ENCODE results near the gene NOP14.
"Not testable (repeated sequence)": the region's sequence is repeated elsewhere in the genome, so short reads cannot be mapped to it uniquely, and the experiment has no call there.

Gene NOP14

GRCh38 chr4:2945619-2946604 is 17.3 kb downstream of the NOP14 start:
- H3K36me3 ChIP-seq (ENCODE audit: control insufficient read depth, low read depth, low read length): peaks cover 83% of the 10 kb centered on the region
- H3K4me1 ChIP-seq (ENCODE audit: control insufficient read depth, low read depth, low read length); H3K4me3 ChIP-seq (ENCODE audit: low read length); H3K9me3 ChIP-seq (ENCODE audit: control insufficient read depth, low read depth, low read length); H3K27ac ChIP-seq (ENCODE audit: low read length); H3K9ac ChIP-seq (ENCODE audit: low read length); H3K27me3 ChIP-seq (ENCODE audit: control insufficient read depth, insufficient read depth, low read length): not testable (repeated sequence)

- H3K9ac ChIP-seq (ENCODE audit: low read length): no peak overlapping the region
- no peaks in the 10 kb centered on the region for H3K4me1 ChIP-seq (ENCODE audit: control insufficient read depth, low read depth, low read length)
- no peaks in the 10 kb centered on the region for H3K27me3 ChIP-seq (ENCODE audit: control insufficient read depth, insufficient read depth, low read length)
- peaks cover 83% of the 10 kb centered on the region for H3K36me3 ChIP-seq (ENCODE audit: control insufficient read depth, low read depth, low read length)
- H3K27ac ChIP-seq (ENCODE audit: low read length): no peak overlapping the region
- no peaks in the 10 kb centered on the region for H3K9me3 ChIP-seq (ENCODE audit: control insufficient read depth, low read depth, low read length)
- H3K4me3 ChIP-seq (ENCODE audit: low read length): no peak overlapping the region
These were observed 18.4 kb downstream of the NOP14 start for GRCh38 chr4:2944586-2945526.

- Histone ChIP-seq H3K27me3 (ENCODE audit: control insufficient read depth, insufficient read depth, low read length) (no peaks in the 10 kb centered on the region), H3K4me1 (ENCODE audit: control insufficient read depth, low read depth, low read length) (no peaks in the 10 kb centered on the region), H3K36me3 (ENCODE audit: control insufficient read depth, low read depth, low read length) (peaks cover 83% of the 10 kb centered on the region), H3K27ac (ENCODE audit: low read length) (no peak overlapping the region), H3K4me3 (ENCODE audit: low read length) (no peak overlapping the region), H3K9ac (ENCODE audit: low read length) (no peak overlapping the region), H3K9me3 (ENCODE audit: control insufficient read depth, low read depth, low read length) (no peaks in the 10 kb centered on the region)
These were observed 19.1 kb downstream of the NOP14 start for GRCh38 chr4:2944091-2944482.

- H3K4me1 ChIP-seq (ENCODE audit: control insufficient read depth, low read depth, low read length): no peaks in the 10 kb centered on the region
- H3K9ac ChIP-seq (ENCODE audit: low read length): no peak overlapping the region
- peaks cover 85% of the 10 kb centered on the region for H3K36me3 ChIP-seq (ENCODE audit: control insufficient read depth, low read depth, low read length)
- no peaks in the 10 kb centered on the region for H3K27me3 ChIP-seq (ENCODE audit: control insufficient read depth, insufficient read depth, low read length)
- no peak overlapping the region for H3K4me3 ChIP-seq (ENCODE audit: low read length)
- no peak overlapping the region for H3K27ac ChIP-seq (ENCODE audit: low read length)
- no peaks in the 10 kb centered on the region for H3K9me3 ChIP-seq (ENCODE audit: control insufficient read depth, low read depth, low read length)
These were observed 19.7 kb downstream of the NOP14 start for GRCh38 chr4:2943364-2944090.

- Histone ChIP-seq H3K9ac (ENCODE audit: low read length) (no peak overlapping the region), H3K36me3 (ENCODE audit: control insufficient read depth, low read depth, low read length) (peaks cover 88% of the 10 kb centered on the region)
These were observed 20.5 kb downstream of the NOP14 start for GRCh38 chr4:2942532-2943363.

GRCh38 chr4:2942037-2942531 is 21.1 kb downstream of the NOP14 start:
- H3K4me3 ChIP-seq (ENCODE audit: low read length): no peak overlapping the region
- H3K4me1 ChIP-seq (ENCODE audit: control insufficient read depth, low read depth, low read length): no peaks in the 10 kb centered on the region
- no peaks in the 10 kb centered on the region for H3K27me3 ChIP-seq (ENCODE audit: control insufficient read depth, insufficient read depth, low read length)
- H3K9me3 ChIP-seq (ENCODE audit: control insufficient read depth, low read depth, low read length): no peaks in the 10 kb centered on the region
- no peak overlapping the region for H3K9ac ChIP-seq (ENCODE audit: low read length)
- H3K36me3 ChIP-seq (ENCODE audit: control insufficient read depth, low read depth, low read length): peaks cover 88% of the 10 kb centered on the region
- no peak overlapping the region for H3K27ac ChIP-seq (ENCODE audit: low read length)

More at GRCh38 chr4:2942532-2943363, 20.5 kb downstream of the NOP14 start:
- Histone ChIP-seq H3K27ac (ENCODE audit: low read length) (no peak overlapping the region), H3K27me3 (ENCODE audit: control insufficient read depth, insufficient read depth, low read length) (no peaks in the 10 kb centered on the region), H3K4me1 (ENCODE audit: control insufficient read depth, low read depth, low read length) (no peaks in the 10 kb centered on the region), H3K4me3 (ENCODE audit: low read length) (no peak overlapping the region), H3K9me3 (ENCODE audit: control insufficient read depth, low read depth, low read length) (no peaks in the 10 kb centered on the region)

GRCh38 chr4:2941138-2942036 is 21.8 kb downstream of the NOP14 start:
- Histone ChIP-seq H3K27me3 (ENCODE audit: control insufficient read depth, insufficient read depth, low read length) (no peaks in the 10 kb centered on the region), H3K9ac (ENCODE audit: low read length) (no peak overlapping the region), H3K4me3 (ENCODE audit: low read length) (no peak overlapping the region), H3K9me3 (ENCODE audit: control insufficient read depth, low read depth, low read length) (no peaks in the 10 kb centered on the region), H3K36me3 (ENCODE audit: control insufficient read depth, low read depth, low read length) (peaks cover 81% of the 10 kb centered on the region), H3K27ac (ENCODE audit: low read length) (no peak overlapping the region), H3K4me1 (ENCODE audit: control insufficient read depth, low read depth, low read length) (no peaks in the 10 kb centered on the region)

GRCh38 chr4:2940267-2941137 is 22.7 kb downstream of the NOP14 start:
- H3K27ac ChIP-seq (ENCODE audit: low read length): no peak overlapping the region
- no peak overlapping the region for H3K9ac ChIP-seq (ENCODE audit: low read length)
- peaks cover 4% of the 10 kb centered on the region for H3K4me1 ChIP-seq (ENCODE audit: control insufficient read depth, low read depth, low read length)
- no peaks in the 10 kb centered on the region for H3K27me3 ChIP-seq (ENCODE audit: control insufficient read depth, insufficient read depth, low read length)
- H3K4me3 ChIP-seq (ENCODE audit: low read length): no peak overlapping the region
- no peaks in the 10 kb centered on the region for H3K9me3 ChIP-seq (ENCODE audit: control insufficient read depth, low read depth, low read length)
- peaks cover 77% of the 10 kb centered on the region for H3K36me3 ChIP-seq (ENCODE audit: control insufficient read depth, low read depth, low read length)

All from iPS-18a (cell line).